Psoas muscle (tissue), 8 donors: Measurements from ENCODE around the gene MCM5. TPM values are rescaled to one million over a fixed set of nuclear protein-coding genes. Genes with fewer than 3 reads are reported as not detected.

Experiments used
- ATAC-seq, 4 donors: fragments of 200-7000 bp; cut with Tn5 transposase; one replicate each; pipeline ENCODE4 v1.9.1; 2020; ENCODE audit warnings: moderate library complexity in 3 of 4, mild to moderate bottlenecking in 2 of 4
- DNase-seq, 2 donors: peaks; one replicate each; pipeline ENCODE4 v3.0.0-alpha.2; 2020
- H3K27ac ChIP-seq: fragments of 200-600 bp; one replicate; pipeline ENCODE4 v1.8.0; 2022
- H3K27me3 ChIP-seq, 3 donors: fragments of 200-600 bp in 1 of 3; one replicate each; pipeline versions ENCODE4 v1.6.1 to v1.8.0; 2013 to 2022; ENCODE audit warnings: low read length in 2 of 3, mild to moderate bottlenecking in 2 of 3, moderate library complexity in 1 of 3; ENCODE audit not compliant: insufficient read depth in 3 of 3
- H3K36me3 ChIP-seq, 2 donors: fragments of 200-600 bp in 1 of 2; one replicate each; pipeline versions ENCODE4 v1.6.1 to v1.8.0; 2013 to 2022; ENCODE audit warnings: low read depth in 1 of 2, mild to moderate bottlenecking in 1 of 2, moderate library complexity in 1 of 2; ENCODE audit not compliant: insufficient read depth in 1 of 2
- H3K4me1 ChIP-seq: fragments of 200-600 bp; one replicate; pipeline ENCODE4 v1.8.0; 2022
- H3K4me3 ChIP-seq: fragments of 200-600 bp; one replicate; pipeline ENCODE4 v1.8.0; 2022; ENCODE audit warnings: mild to moderate bottlenecking
- H3K9me3 ChIP-seq: fragments of 200-600 bp; one replicate; pipeline ENCODE4 v1.8.0; 2022
- CTCF ChIP-seq: fragments of 200-600 bp; IDR thresholded peaks from one replicate; pipeline ENCODE4 v1.8.0; 2022; ENCODE audit warnings: antibody characterized with exemption
- WGBS, 3 donors: extraction: QIAGEN DNeasy Blood & Tissue Kit; methylation state at CpG; one replicate each; pipeline versions ENCODE4 v1.1.6 to v1.1.7; 2013; 5-methylcytosine and 5-hydroxymethylcytosine counted together
- intact Hi-C, 2 donors: fragments of 100-400 bp; cut with DNase I; formaldehyde crosslinking; loops; one replicate each; pipeline versions ENCODE4 v1.11.0 to v1.14.2; 2022
- polyA plus RNA-seq, 3 donors: library from polyadenylated mRNA; stranded (reverse); fragments of 200-250 nt; gene quantifications; one replicate each; pipeline ENCODE4 v1.2.3, GENCODE V29; 2013
- total RNA-seq, 4 donors: library from RNA; stranded (reverse); fragmentation: NEBNext Ultra II Directional in 2 of 4; extraction: Animal tissue kit (Norgen Biotek cat#: 25700) in 2 of 4; gene quantifications; one replicate each; pipeline versions ENCODE4 v1.2.1 to v1.2.4, GENCODE V29; 2021 to 2023
- donor health status: healthy with polysubstance abuse.
- donor health status: DM: no; HTN: no; CAD: no; lungs with moderate emphysema.
- donor health status: Bipolar disorder and iron deficiency.
- donor health status: healthy.
- donor health status: DM: yes; HTN: yes; CAD: no.
- donor health status: DM: no; HTN: no; CAD: no.
- donor health status: DM: no; HTN: no; CAD: no.
- donor health status: DM: yes; HTN: yes; CAD: no.

The MCM5 gene
- total and polyA plus RNA-seq, 7 donors, result 6.4 to 13.6 (median 9.1) TPM

GRCh38 chr22:35401863-35402262 is 1.9 kb downstream of the MCM5 start:
- H3K4me1 ChIP-seq, result peaks cover 9% of the 10 kb centered on the region
- H3K27me3 ChIP-seq, result no peaks in the 10 kb centered on the region
- no peak for ATAC-seq
- intact Hi-C loops, result loop anchor here in 1 of 2 donors (5.0 kb wide), 1 partner anchor 50 kb away; no protein-coding TSS in a partner anchor
- no peaks in the 10 kb centered on the region for H3K9me3 ChIP-seq
- H3K4me3 ChIP-seq, result no peak overlapping the region
- peaks cover 0 to 32% of the 10 kb centered on the region in 2 donors for H3K36me3 ChIP-seq
- WGBS, 3 donors, result 66 to 84% (median 68%) methylated on average over 6 of the region's 6 CpGs
- DNase-seq, result no peak
- TF ChIP-seq CTCF, result no peak
- H3K27ac ChIP-seq, result no peak overlapping the region

GRCh38 chr22:35403356-35403755 is 3.4 kb downstream of the MCM5 start:
- no peak for TF ChIP-seq CTCF
- no peak for DNase-seq
- peaks cover 9% of the 10 kb centered on the region for H3K4me1 ChIP-seq
- WGBS, 3 donors, result 83 to 85% (median 84%) methylated on average over 7 of the region's 7 CpGs
- H3K9me3 ChIP-seq, result no peaks in the 10 kb centered on the region
- intact Hi-C loops, result loop anchor here in 1 of 2 donors (5.0 kb wide), 1 partner anchor 51 kb away; no protein-coding TSS in a partner anchor
- no peaks in the 10 kb centered on the region for H3K27me3 ChIP-seq
- no peak for ATAC-seq
- H3K36me3 ChIP-seq, result peaks cover 0 to 47% of the 10 kb centered on the region in 2 donors
- H3K4me3 ChIP-seq, result no peak overlapping the region
- no peak overlapping the region for H3K27ac ChIP-seq

- DNase-seq (no peak), ATAC-seq (no peak)
- H3K27ac ChIP-seq, result no peak overlapping the region
- H3K4me3 ChIP-seq, result no peak overlapping the region
- peaks cover 8% of the 10 kb centered on the region for H3K4me1 ChIP-seq
- 87 to 88% (median 88%) methylated on average over 5 of the region's 5 CpGs for WGBS, 3 donors
- TF ChIP-seq CTCF, result no peak
- H3K36me3 ChIP-seq, result peaks cover 0 to 55% of the 10 kb centered on the region in 2 donors
- no peaks in the 10 kb centered on the region for H3K27me3 ChIP-seq
- intact Hi-C loops, result loop anchor here in 1 of 2 donors (5.0 kb wide), 1 partner anchor 52 kb away; no protein-coding TSS in a partner anchor
- H3K9me3 ChIP-seq, result no peaks in the 10 kb centered on the region
These were observed 4.2 kb downstream of the MCM5 start for GRCh38 chr22:35404176-35404575.

DNA sequence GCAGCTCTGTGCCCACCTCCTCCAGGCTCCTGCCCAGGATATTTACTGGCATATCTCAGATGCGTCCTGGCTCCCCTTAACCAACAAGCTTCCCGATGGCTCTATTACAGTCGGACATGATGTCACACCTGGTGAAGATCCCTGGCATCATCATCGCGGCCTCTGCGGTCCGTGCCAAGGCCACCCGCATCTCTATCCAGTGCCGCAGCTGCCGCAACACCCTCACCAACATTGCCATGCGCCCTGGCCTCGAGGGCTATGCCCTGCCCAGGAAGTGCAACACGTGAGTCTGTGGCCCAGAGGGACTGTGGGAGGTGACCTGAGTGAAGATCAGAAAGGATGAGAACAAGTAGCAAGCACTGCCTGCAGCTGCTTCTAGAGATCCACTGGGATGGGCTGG is 6.5 kb downstream of the MCM5 start:
- Histone ChIP-seq H3K4me3 (no peak overlapping the region), H3K4me1 (no peaks in the 10 kb centered on the region), H3K36me3 (peaks cover 0 to 78% of the 10 kb centered on the region in 2 donors), H3K27ac (no peak overlapping the region), H3K27me3 (no peaks in the 10 kb centered on the region), H3K9me3 (no peaks in the 10 kb centered on the region)
- TF ChIP-seq CTCF, result no peak
- ATAC-seq (no peak), DNase-seq (no peak)
- intact Hi-C loops, result no loop called here
- 87 to 92% (median 89%) methylated on average over 13 of the region's 13 CpGs for WGBS, 3 donors

GRCh38 chr22:35407362-35407761 is 7.4 kb downstream of the MCM5 start:
- ATAC-seq, result no peak

More at GRCh38 chr22:35407362-35407761, 7.4 kb downstream of the MCM5 start:
- WGBS, 3 donors, result 79 to 87% (median 82%) methylated on average over 7 of the region's 7 CpGs
- no peak overlapping the region for H3K27ac ChIP-seq
- no peaks in the 10 kb centered on the region for H3K9me3 ChIP-seq
- no peaks in the 10 kb centered on the region for H3K27me3 ChIP-seq
- H3K36me3 ChIP-seq, result peaks cover 0 to 86% of the 10 kb centered on the region in 2 donors
- H3K4me1 ChIP-seq, result no peaks in the 10 kb centered on the region
- intact Hi-C loops, result no loop called here
- H3K4me3 ChIP-seq, result no peak overlapping the region
- DNase-seq, result no peak
- no peak for TF ChIP-seq CTCF
